Chondrocyte (in vitro differentiated cells): ENCODE measurements around the gene PHOSPHO2. TPM values are rescaled to one million over a fixed set of nuclear protein-coding genes. Genes with fewer than 3 reads are reported as not detected.
"Not testable (repeated sequence)": the region's sequence is repeated elsewhere in the genome, so short reads cannot be mapped to it uniquely, and the experiment has no call there.

Experiments
- DNase-seq: peaks from one replicate; pipeline ENCODE4 v3.0.0; 2021; ENCODE audit warnings: mixed read lengths, low spot score
- H3K27ac Mint-ChIP-seq: one replicate; pipeline ENCODE4 v1.8.0; 2021; ENCODE audit warnings: mild to moderate bottlenecking, moderate library complexity, mixed read lengths; ENCODE audit not compliant: unreplicated experiment
- H3K27me3 Mint-ChIP-seq: 2 replicates; pipeline ENCODE4 v1.8.0; 2021; ENCODE audit warnings: low read depth, mixed read lengths
- H3K36me3 Mint-ChIP-seq: 2 replicates; pipeline ENCODE4 v1.8.0; 2021; ENCODE audit warnings: low read depth, mixed read lengths
- H3K4me1 Mint-ChIP-seq: 2 replicates; pipeline ENCODE4 v1.8.0; 2021; ENCODE audit warnings: low read depth, mild to moderate bottlenecking, mixed read lengths
- H3K4me3 Mint-ChIP-seq: one replicate; pipeline ENCODE4 v1.8.0; 2021; ENCODE audit warnings: mild to moderate bottlenecking, moderate library complexity, mixed read lengths; ENCODE audit not compliant: unreplicated experiment
- H3K9me3 Mint-ChIP-seq: 2 replicates; pipeline ENCODE4 v1.8.0; 2021; ENCODE audit warnings: low read depth, mixed read lengths
- CTCF ChIP-seq: fragments of 200-600 bp; sonication (generic); IDR thresholded peaks from 2 replicates; pipeline ENCODE4 v1.5.0; 2021; ENCODE audit warnings: antibody characterized with exemption, mild to moderate bottlenecking, moderate library complexity
- total RNA-seq: library from RNA; stranded (reverse); gene quantifications from 3 replicates; pipeline ENCODE4 v1.2.1, GENCODE V29; 2021

The PHOSPHO2 gene
- total RNA-seq, 1 donor from 2014 or later, result 3.3 TPM

DNA sequence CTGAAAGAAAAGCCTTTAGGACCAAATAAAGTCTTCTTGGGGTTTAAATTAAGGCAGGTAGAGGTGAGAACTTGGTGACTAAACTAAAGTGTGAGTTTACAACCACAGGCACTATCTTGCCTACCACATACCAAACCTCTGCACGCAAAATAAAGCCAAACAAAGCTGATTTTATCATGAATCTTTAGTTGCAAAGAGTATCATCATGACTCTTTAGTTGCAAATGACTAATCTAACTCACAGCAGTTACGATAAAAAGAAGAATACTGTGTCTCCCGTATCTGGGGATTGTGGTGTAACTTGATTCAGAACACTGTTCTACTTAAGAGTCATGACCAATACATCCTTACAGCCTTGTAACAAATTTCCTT, 11.2 kb upstream of the PHOSPHO2 start:
- H3K27ac Mint-ChIP-seq, result no peak overlapping the region
- no peak for TF ChIP-seq CTCF
- no peak overlapping the region for H3K4me3 Mint-ChIP-seq
- H3K4me1 Mint-ChIP-seq, result no peaks in the 10 kb centered on the region
- no peaks in the 10 kb centered on the region for H3K27me3 Mint-ChIP-seq
- DNase-seq, result no peak
- no peaks in the 10 kb centered on the region for H3K36me3 Mint-ChIP-seq
- H3K9me3 Mint-ChIP-seq, result peaks cover 3% of the 10 kb centered on the region

- no peak for TF ChIP-seq CTCF
- Mint-ChIP-seq H3K9me3 (peaks cover 3% of the 10 kb centered on the region), H3K27me3 (no peaks in the 10 kb centered on the region)
Observed at GRCh38 chr2:169683425-169684134, 10.7 kb upstream of the PHOSPHO2 start.

DNA sequence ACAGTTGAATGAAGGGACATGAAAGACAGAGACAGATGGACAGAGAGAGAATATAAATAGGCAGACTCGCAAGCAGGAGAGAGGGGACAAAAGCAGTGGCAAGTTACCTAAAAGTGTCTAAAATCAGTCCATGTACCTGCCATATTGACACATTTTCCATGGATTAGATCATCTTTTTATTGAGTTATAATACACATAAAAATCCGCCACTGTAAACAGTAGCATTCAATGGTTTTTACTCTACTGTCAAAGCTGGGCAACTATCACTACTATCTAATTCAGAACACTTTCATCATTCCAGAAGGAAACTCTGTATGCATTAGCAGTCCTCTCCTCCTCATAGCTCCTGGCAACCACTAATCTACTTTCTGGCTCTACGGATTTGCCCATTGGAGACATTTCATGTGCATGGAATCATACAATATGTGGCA, 10.1 kb upstream of the PHOSPHO2 start:
- no peaks in the 10 kb centered on the region for H3K27me3 Mint-ChIP-seq
- no peak for TF ChIP-seq CTCF
- no peak overlapping the region for H3K4me3 Mint-ChIP-seq
- H3K9me3 Mint-ChIP-seq, result peaks cover 3% of the 10 kb centered on the region
- peaks cover 2% of the 10 kb centered on the region for H3K36me3 Mint-ChIP-seq
- no peak overlapping the region for H3K27ac Mint-ChIP-seq
- H3K4me1 Mint-ChIP-seq, result no peaks in the 10 kb centered on the region
- DNase-seq, result no peak

More at GRCh38 chr2:169683425-169684134, 10.7 kb upstream of the PHOSPHO2 start:
- DNase-seq, result no peak
- Mint-ChIP-seq H3K36me3 (peaks cover 2% of the 10 kb centered on the region), H3K4me3 (no peak overlapping the region), H3K4me1 (no peaks in the 10 kb centered on the region), H3K27ac (no peak overlapping the region)

GRCh38 chr2:169684712-169685111, 9.6 kb upstream of the PHOSPHO2 start:
- not testable (repeated sequence) for H3K4me1 Mint-ChIP-seq, H3K27me3 Mint-ChIP-seq, H3K36me3 Mint-ChIP-seq, H3K27ac Mint-ChIP-seq, DNase-seq, H3K4me3 Mint-ChIP-seq, H3K9me3 Mint-ChIP-seq

DNA sequence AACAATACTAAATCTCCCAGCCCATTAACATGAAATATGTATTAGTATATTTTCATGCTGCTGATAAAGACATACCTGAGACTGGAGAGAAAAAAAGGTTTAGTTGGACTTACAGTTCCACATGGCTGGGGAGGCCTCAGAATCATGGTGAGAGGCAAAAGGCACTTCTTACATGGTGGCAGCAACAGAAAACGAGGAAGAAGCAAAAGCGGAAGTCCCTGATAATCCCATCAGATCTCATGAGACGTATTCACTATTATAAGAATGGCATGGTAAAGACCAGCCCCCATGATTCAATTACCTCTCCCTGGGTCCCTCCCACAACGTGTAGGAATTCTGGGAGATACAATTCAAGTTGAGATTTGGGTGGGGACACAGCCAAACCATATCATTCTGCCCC, 7.4 kb upstream of the PHOSPHO2 start:
- H3K4me1 Mint-ChIP-seq, DNase-seq, H3K4me3 Mint-ChIP-seq: not testable (repeated sequence)

GRCh38 chr2:169687943-169688342, 6.3 kb upstream of the PHOSPHO2 start:
- not testable (repeated sequence) for H3K36me3 Mint-ChIP-seq, DNase-seq, H3K4me1 Mint-ChIP-seq, H3K27ac Mint-ChIP-seq, H3K4me3 Mint-ChIP-seq, H3K27me3 Mint-ChIP-seq, H3K9me3 Mint-ChIP-seq

More for the DNA sequence above, 7.4 kb upstream of the PHOSPHO2 start:
- H3K9me3 Mint-ChIP-seq, H3K27me3 Mint-ChIP-seq, H3K36me3 Mint-ChIP-seq, H3K27ac Mint-ChIP-seq: not testable (repeated sequence)

DNA sequence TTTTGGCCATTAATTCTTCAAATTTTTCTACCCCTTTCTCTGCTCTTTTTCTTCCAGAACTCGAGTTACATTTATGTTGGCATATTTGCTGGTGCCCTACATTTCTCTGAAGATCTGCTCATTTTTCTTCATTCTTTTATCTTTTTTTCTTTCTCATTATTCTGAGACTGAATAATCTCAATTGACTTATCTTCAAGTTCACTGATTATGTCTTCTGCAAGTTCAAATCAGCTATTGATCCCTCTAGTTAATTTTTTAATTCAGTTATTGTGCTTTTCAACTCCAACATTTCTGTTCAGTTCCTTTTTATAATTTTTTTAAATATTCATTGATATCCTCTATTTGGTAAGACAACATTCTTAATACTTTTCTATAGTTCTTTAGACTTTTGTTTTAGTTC, 3.3 kb upstream of the PHOSPHO2 start:
- H3K27ac Mint-ChIP-seq, result no peak overlapping the region
- peaks cover 7% of the 10 kb centered on the region for H3K9me3 Mint-ChIP-seq
- no peak overlapping the region for H3K4me3 Mint-ChIP-seq
- peaks cover 3% of the 10 kb centered on the region for H3K36me3 Mint-ChIP-seq
- DNase-seq, result no peak
- peaks cover 16% of the 10 kb centered on the region for H3K4me1 Mint-ChIP-seq
- no peak for TF ChIP-seq CTCF
- no peaks in the 10 kb centered on the region for H3K27me3 Mint-ChIP-seq
